Measurements from ENCODE around the gene MYH3.
"Not testable (repeated sequence)": the region's sequence is repeated elsewhere in the genome, so short reads cannot be mapped to it uniquely, and the experiment has no call there.

Gene MYH3

DNA sequence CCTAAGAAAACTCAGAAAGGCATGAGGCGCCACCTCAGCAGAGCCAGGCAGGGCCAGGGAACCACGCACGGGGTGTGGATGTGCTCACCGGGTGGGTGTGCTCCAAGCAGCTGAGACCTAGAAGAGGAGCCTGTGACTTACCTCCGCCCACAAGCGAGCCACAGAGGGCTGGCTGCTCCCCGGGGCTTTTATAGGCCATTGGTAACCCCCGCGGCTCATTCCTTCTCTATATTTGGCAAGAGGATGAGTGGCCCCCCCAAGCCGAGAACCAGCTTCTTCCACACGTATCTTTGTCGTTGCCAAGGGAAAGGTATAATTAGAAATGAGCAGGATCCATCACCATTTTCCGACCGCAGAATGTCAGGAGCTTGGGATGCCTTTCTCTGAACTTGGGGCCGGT, at the start of gene MYH3:
MYH3 (minus strand) TSS at position 162 of the 400 bp plus-strand sequence. CDS start 2,245 bp downstream, outside the sequence.
- DNase-seq = no peak

DNA sequence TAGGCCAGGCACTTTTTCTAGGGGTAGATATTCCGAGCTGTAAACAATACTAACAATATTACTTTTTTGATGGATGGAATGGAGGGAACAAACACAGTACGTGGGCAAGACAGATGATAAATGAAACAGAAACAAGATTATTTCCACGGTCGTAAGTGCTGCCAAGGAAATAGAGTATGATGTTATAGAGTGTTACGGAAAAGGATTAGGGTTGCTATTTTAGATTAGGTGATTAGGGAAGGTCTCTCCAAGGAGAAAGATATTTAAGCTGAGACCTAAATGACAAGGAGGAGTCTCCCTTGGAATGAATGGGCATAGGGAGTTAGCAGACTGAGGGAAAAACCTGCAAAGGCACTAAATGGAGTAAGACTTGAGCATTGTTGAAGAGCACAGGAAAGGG, 48.6 kb upstream of the MYH3 start:
- no peak for DNase-seq

DNA sequence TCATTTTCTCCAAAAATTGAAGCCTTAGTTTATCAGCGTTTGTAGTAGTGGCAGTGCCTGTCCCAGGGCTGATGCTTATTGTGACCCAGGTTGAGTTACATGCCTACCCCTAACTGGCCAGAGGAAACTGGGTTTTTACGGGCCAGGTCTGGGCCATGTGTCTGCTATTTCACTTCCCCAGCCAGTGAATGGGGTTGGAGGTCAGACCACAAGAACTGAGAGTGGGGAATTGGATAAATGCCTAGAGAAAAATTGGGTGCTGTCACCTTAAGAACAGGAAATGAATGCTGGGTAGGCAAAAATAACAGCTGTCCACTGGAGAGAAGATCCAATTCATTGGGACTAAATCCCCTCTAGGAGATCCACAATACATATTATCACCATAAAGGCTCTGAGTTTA, 45.5 kb upstream of the MYH3 start:
- DNase-seq = no peak

GRCh38 chr17:10699856-10700255, 42.7 kb upstream of the MYH3 start:
- no peak for DNase-seq

DNA sequence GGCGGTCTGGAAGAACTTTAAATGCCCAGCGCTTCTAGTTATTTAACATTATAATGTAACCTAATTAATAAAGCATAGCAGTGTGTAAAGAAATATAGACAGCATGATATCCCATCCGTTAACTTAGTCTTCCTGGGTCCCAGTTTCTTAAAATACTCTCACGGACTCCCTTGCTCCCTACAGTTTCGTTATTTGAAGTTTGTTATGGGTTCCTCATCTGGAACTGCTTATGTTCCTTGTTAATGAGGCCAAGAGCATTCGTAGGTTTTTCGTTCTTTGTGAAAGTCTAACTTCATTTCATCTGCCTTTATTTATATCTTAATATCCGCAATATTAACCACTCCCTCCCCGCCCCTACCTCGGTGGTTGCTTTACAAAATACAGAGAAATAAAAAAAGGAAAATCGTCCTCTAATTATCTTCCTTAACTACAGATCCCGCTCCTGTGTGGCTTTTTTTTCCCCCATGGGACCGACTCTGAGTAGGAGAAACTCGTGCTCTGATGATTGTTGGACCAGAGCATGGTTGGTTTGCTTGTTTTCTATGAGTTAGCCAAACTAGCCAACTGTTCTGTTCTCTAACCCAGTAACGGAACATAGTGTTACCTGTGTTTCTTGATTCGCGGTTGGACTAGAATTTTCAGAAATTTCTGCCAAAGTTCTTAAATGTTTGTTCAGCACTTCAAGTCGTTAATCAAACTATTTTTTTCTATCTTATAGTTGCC, 41.1 kb upstream of the MYH3 start:
- no peak for DNase-seq

GRCh38 chr17:10697092-10698081, 40.3 kb upstream of the MYH3 start, which contains the start of the genes ADPRM and SCO1:
TSS of gene ADPRM (plus strand) at chr17:10697594. CDS start at chr17:10704927, 7,333 bp downstream.
TSS of gene SCO1 (minus strand) at chr17:10697533. CDS start at chr17:10697507, 26 bp downstream.
- DNase-seq = peak; percentile 70

DNA sequence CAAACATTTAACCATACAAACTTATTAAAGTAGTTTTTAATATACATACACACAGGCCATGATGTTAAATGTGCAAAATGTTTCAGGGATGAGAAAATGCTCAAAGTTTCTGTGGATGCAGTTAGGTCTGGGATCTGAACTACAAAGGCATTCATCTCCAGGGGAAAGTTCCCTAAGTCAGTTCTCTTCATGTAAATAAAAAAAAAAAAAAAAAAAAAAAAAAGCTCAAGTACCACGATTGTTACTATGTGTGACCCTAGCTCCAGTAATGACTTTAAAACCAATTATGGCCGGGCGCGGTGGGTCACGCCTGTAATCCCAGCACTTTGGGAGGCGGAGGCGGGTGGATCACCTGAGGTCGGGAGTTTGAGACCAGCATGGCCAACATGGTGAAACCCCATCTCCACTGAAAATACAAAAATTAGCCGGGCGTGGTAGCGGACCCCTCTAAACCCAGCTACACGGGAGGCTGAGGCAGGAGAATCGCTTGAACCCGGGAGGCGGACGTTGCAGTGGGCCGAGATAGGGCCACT, 38.8 kb upstream of the MYH3 start:
- not testable (repeated sequence) for DNase-seq

- DNase-seq = no peak
Measured at GRCh38 chr17:10687499-10687898, 30.4 kb upstream of the MYH3 start.

DNA sequence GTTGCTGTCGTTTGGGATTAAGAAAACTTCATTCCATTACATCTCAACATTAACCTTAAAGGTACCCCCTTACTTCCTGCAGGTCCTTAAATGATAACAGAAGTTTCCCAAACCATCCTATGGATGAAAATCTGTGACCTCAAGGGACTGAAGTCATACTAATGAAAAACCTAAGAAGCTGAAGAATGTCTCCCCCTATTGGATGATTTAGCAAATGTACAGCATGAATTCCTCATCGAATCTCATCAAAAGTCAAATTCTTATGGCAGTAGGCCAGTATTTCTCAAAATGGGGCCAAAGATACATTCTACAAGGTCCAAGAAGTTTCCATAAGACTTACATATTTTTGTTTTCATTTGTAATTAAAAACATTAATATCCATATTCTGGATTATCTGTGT, 26.7 kb upstream of the MYH3 start:
- DNase-seq = no peak

DNA sequence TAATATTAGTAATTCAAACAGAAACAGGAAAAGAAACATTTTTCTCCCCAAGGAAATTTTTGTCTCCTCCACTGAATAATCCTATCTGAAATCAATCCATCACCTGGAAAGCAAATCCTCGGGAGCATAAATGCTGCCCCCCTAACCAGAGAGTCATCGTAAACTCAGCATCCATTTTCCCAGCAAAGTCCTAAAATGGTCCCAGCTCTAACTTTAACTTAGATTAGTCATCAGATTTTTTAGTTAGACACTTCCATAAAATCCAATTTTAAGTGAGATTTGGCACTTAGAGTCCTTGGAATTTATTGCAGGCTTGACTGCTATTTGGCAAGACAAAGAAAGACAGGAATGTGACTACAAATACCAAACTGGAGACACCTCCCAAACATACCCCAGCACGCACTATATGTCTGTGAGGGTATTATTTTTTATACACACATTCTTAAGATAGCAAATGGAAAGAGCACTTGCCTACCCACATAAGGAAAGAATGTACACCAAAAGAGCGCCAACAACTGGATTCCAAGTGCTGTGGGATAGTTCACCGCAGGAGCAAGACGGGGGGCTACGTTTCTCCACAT, 24.8 kb upstream of the MYH3 start:
- no peak for DNase-seq

GRCh38 chr17:10674704-10675103, 17.6 kb upstream of the MYH3 start:
- DNase-seq = no peak

DNA sequence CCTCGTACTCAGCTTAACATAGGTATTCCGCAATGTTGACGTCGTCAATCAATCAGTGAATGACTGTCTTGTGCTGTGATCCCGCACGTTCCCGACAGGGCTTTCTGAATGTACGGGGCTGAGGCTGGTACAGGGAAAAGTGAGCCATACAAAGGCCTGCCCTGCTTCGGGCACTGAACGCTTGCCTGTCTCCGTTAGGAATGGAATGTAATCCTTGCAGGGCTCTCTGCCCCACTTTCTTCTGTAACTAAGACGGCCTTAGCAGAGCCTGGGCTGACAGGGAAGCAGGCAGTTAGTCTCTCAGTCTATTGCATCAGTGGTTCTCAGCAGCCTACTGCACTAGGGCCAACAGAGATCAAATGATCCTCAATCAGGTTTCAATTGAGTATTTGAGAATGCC, 16.2 kb upstream of the MYH3 start:
- DNase-seq = no peak

- DNase-seq = no peak
Measured at GRCh38 chr17:10668775-10669174, 11.7 kb upstream of the MYH3 start.

- no peak for DNase-seq
Measured at GRCh38 chr17:10666906-10667305, 9.8 kb upstream of the MYH3 start.

DNA sequence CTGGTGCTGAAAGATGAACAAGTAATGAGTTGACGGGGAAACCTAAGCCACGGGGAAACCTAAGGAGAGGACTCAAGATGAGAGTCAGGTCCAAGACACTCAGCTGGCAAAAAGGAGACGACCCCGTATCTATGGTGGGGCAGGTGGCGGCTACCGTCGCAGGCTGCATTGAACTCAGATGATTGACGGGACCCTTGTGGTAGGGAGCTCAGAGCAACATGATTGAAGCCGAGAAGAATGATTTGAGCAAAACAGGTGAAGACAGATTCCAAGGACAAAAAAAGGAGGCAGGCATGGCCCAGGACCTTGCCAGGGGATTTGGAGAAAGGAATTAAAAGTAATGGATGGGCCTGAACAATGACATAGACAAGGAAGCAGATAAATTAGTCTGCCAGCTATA, 7.5 kb upstream of the MYH3 start:
- DNase-seq = no peak

GRCh38 chr17:10663231-10663630, 6.1 kb upstream of the MYH3 start:
- DNase-seq = no peak

GRCh38 chr17:10661437-10661836, 4.3 kb upstream of the MYH3 start:
- DNase-seq = no peak

GRCh38 chr17:10657879-10658278, 770 bp upstream of the MYH3 start:
- DNase-seq = no peak

GRCh38 chr17:10653987-10654386, 3.1 kb downstream of the MYH3 start:
- DNase-seq = no peak

GRCh38 chr17:10652984-10653659, 4.0 kb downstream of the MYH3 start:
- no peak for DNase-seq

- DNase-seq = no peak
Measured at GRCh38 chr17:10651927-10652326, 5.2 kb downstream of the MYH3 start.

- no peak for DNase-seq
Measured at GRCh38 chr17:10649602-10650001, 7.5 kb downstream of the MYH3 start.

DNA sequence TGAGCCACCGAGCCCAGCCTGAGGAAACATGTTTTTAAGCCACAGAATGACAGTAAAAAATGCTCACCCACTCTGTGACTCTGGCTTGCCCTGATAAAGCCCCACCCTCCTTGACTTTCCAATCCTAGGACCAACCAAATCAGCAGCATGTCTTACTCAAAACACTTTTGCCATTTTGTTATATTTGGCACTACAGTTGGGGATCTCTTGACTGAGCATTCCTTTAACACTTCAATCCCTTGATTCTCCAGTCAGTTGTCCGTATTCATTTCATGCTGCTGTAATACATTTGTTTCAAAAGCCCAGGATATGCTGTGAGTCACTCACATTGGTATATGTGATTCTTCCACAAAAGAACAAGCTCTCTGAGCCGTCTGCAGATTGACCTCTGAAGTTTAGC, 8.2 kb downstream of the MYH3 start:
- DNase-seq = no peak

All from COR-L47 (cell line).